ENCODE results near the gene TCAP. TPM values are rescaled to one million over a fixed set of nuclear protein-coding genes. Genes with fewer than 3 reads are reported as not detected.

Gene TCAP
- total and polyA plus RNA-seq, 2 experiments from 2014 or later = 0.43 TPM; not detected in 1

GRCh38 chr17:39632153-39632941 lies 32.8 kb upstream of the TCAP start:
- H3F3A ChIP-seq (ENCODE audit: insufficient read depth) = no peaks in the 10 kb centered on the region
- no peaks in the 10 kb centered on the region for H3K9me3 ChIP-seq (ENCODE audit: low read depth)
- TF ChIP-seq EZH2phosphoT487 (IDR thresholded peaks at IDR 0.05; ENCODE audit: insufficient read depth, low read depth) (no peak), EZH2 (IDR thresholded peaks at IDR 0.05; ENCODE audit: insufficient read depth, poor library complexity, severe bottlenecking) (no peak)
- DNase-seq = no peak
- H3K4me1 ChIP-seq (ENCODE audit: insufficient read depth) = peaks cover 4% of the 10 kb centered on the region; the same call in 1 of the 2 replicates
- no peak overlapping the region for H3K4me3 ChIP-seq
- no peak overlapping the region for H2AFZ ChIP-seq
- no peak overlapping the region for H3K9ac ChIP-seq
- 38 to 43% methylated on average over 11 to 13 of the region's 13 CpGs for WGBS, 2 experiments (ENCODE audit: low coverage in 1 of 2, low lambda C conversion rate in 2 of 2, missing lambda C conversion rate in 2 of 2)
- in situ Hi-C loops (cut with MboI) = no loop called here
- H3K4me2 ChIP-seq (ENCODE audit: unreplicated experiment) = no peak overlapping the region
- peaks cover 2% of the 10 kb centered on the region for H3K79me2 ChIP-seq (ENCODE audit: insufficient read depth)
- H3K27ac ChIP-seq = no peak overlapping the region
- no peaks in the 10 kb centered on the region for H3K36me3 ChIP-seq (ENCODE audit: low read depth)
- no peaks in the 10 kb centered on the region for H3K9me2 ChIP-seq (ENCODE audit: insufficient read depth)
- H3K27me3 ChIP-seq (replicated peaks; ENCODE audit: insufficient read depth) = peaks cover 29% of the 10 kb centered on the region
- no peaks in the 10 kb centered on the region for H4K20me1 ChIP-seq (ENCODE audit: insufficient read depth)

- Histone ChIP-seq H3K9me2 (ENCODE audit: insufficient read depth) (no peaks in the 10 kb centered on the region), H4K20me1 (ENCODE audit: insufficient read depth) (no peaks in the 10 kb centered on the region), H3K4me3 (no peak overlapping the region), H3K36me3 (ENCODE audit: low read depth) (no peaks in the 10 kb centered on the region), H3K4me1 (ENCODE audit: insufficient read depth) (peaks cover 14% of the 10 kb centered on the region), H3K9ac (no peak overlapping the region), H3K9me3 (ENCODE audit: low read depth) (no peaks in the 10 kb centered on the region), H3K79me2 (ENCODE audit: insufficient read depth) (peaks cover 16% of the 10 kb centered on the region), H3K27ac (no peak overlapping the region), H3K4me2 (ENCODE audit: unreplicated experiment) (no peak overlapping the region), H3K27me3 (replicated peaks; ENCODE audit: insufficient read depth) (peaks cover 17% of the 10 kb centered on the region), H3F3A (ENCODE audit: insufficient read depth) (no peaks in the 10 kb centered on the region), H2AFZ (no peak overlapping the region)
- TF ChIP-seq EZH2 (IDR thresholded peaks at IDR 0.05; ENCODE audit: insufficient read depth, poor library complexity, severe bottlenecking) (no peak), EZH2phosphoT487 (IDR thresholded peaks at IDR 0.05; ENCODE audit: insufficient read depth, low read depth) (no peak)
- 43 to 56% methylated on average over 8 of the region's 8 CpGs for WGBS, 2 experiments (ENCODE audit: low coverage in 1 of 2, low lambda C conversion rate in 2 of 2, missing lambda C conversion rate in 2 of 2)
- in situ Hi-C loops (cut with MboI) = no loop called here
- DNase-seq = no peak
Measured at GRCh38 chr17:39633570-39634183, 31.5 kb upstream of the TCAP start.

- Histone ChIP-seq H3K9ac (no peak overlapping the region), H3K79me2 (ENCODE audit: insufficient read depth) (peaks cover 23% of the 10 kb centered on the region), H3K4me3 (no peak overlapping the region), H3K4me2 (ENCODE audit: unreplicated experiment) (no peak overlapping the region), H2AFZ (no peak overlapping the region), H3K4me1 (ENCODE audit: insufficient read depth) (peaks cover 18% of the 10 kb centered on the region), H3K9me3 (ENCODE audit: low read depth) (no peaks in the 10 kb centered on the region), H3F3A (ENCODE audit: insufficient read depth) (no peaks in the 10 kb centered on the region), H3K9me2 (ENCODE audit: insufficient read depth) (no peaks in the 10 kb centered on the region), H3K27me3 (replicated peaks; ENCODE audit: insufficient read depth) (peaks cover 9% of the 10 kb centered on the region; the same call in 1 of the 2 replicates), H3K27ac (no peak overlapping the region), H3K36me3 (ENCODE audit: low read depth) (no peaks in the 10 kb centered on the region), H4K20me1 (ENCODE audit: insufficient read depth) (no peaks in the 10 kb centered on the region)
- in situ Hi-C loops (cut with MboI) = no loop called here
- 32 to 39% methylated on average over 2 of the region's 2 CpGs for WGBS, 2 experiments (ENCODE audit: low coverage in 1 of 2, low lambda C conversion rate in 2 of 2, missing lambda C conversion rate in 2 of 2)
- TF ChIP-seq EZH2 (IDR thresholded peaks at IDR 0.05; ENCODE audit: insufficient read depth, poor library complexity, severe bottlenecking) (no peak), EZH2phosphoT487 (IDR thresholded peaks at IDR 0.05; ENCODE audit: insufficient read depth, low read depth) (no peak)
- DNase-seq = peak; percentile 76
Measured at GRCh38 chr17:39634384-39634871, 30.7 kb upstream of the TCAP start.

GRCh38 chr17:39635614-39636176 lies 29.5 kb upstream of the TCAP start:
- DNase-seq = no peak
- no peak overlapping the region for H3K4me2 ChIP-seq (ENCODE audit: unreplicated experiment)
- H3K27me3 ChIP-seq (replicated peaks; ENCODE audit: insufficient read depth) = peaks cover 5% of the 10 kb centered on the region; the same call in 1 of the 2 replicates
- no peaks in the 10 kb centered on the region for H3F3A ChIP-seq (ENCODE audit: insufficient read depth)
- no peaks in the 10 kb centered on the region for H4K20me1 ChIP-seq (ENCODE audit: insufficient read depth)
- TF ChIP-seq EZH2phosphoT487 (IDR thresholded peaks at IDR 0.05; ENCODE audit: insufficient read depth, low read depth) (no peak), EZH2 (IDR thresholded peaks at IDR 0.05; ENCODE audit: insufficient read depth, poor library complexity, severe bottlenecking) (no peak)
- in situ Hi-C loops (cut with MboI) = no loop called here
- 67 to 72% methylated on average over 8 of the region's 8 CpGs for WGBS, 2 experiments (ENCODE audit: low coverage in 1 of 2, low lambda C conversion rate in 2 of 2, missing lambda C conversion rate in 2 of 2)
- H3K4me1 ChIP-seq (ENCODE audit: insufficient read depth) = peaks cover 18% of the 10 kb centered on the region
- H3K9ac ChIP-seq = no peak overlapping the region
- H2AFZ ChIP-seq = no peak overlapping the region
- H3K36me3 ChIP-seq (ENCODE audit: low read depth) = no peaks in the 10 kb centered on the region
- no peak overlapping the region for H3K27ac ChIP-seq
- H3K79me2 ChIP-seq (ENCODE audit: insufficient read depth) = peaks cover 36% of the 10 kb centered on the region
- no peak overlapping the region for H3K4me3 ChIP-seq
- no peaks in the 10 kb centered on the region for H3K9me2 ChIP-seq (ENCODE audit: insufficient read depth)
- H3K9me3 ChIP-seq (ENCODE audit: low read depth) = no peaks in the 10 kb centered on the region

Measured in GM23248 (cell line).